Activated naive CD8-positive, alpha-beta T cell (primary cell): Measurements from ENCODE around the gene IL13RA1.
"Not testable (repeated sequence)": the region's sequence is repeated elsewhere in the genome, so short reads cannot be mapped to it uniquely, and the experiment has no call there.

ENCODE experiments used
- H3K27ac Mint-ChIP-seq: one replicate; pipeline ENCODE4 v1.8.0; 2021; ENCODE audit warnings: mixed read lengths
- H3K27me3 Mint-ChIP-seq: one replicate; pipeline ENCODE4 v1.8.0; 2021; ENCODE audit warnings: mixed read lengths
- H3K36me3 Mint-ChIP-seq: one replicate; pipeline ENCODE4 v1.8.0; 2021; ENCODE audit warnings: mixed read lengths
- H3K4me1 Mint-ChIP-seq: one replicate; pipeline ENCODE4 v1.8.0; 2021; ENCODE audit warnings: low read depth, mixed read lengths
- H3K4me3 Mint-ChIP-seq: one replicate; pipeline ENCODE4 v1.8.0; 2021; ENCODE audit warnings: mild to moderate bottlenecking, mixed read lengths
- H3K9me3 Mint-ChIP-seq: one replicate; pipeline ENCODE4 v1.8.0; 2021; ENCODE audit warnings: low read depth, mixed read lengths

The IL13RA1 gene

GRCh38 chrX:118726887-118727685, at the start of gene IL13RA1:
Gene IL13RA1, plus strand, starts transcription at chrX:118727606. Its CDS starts 33 bp downstream, at chrX:118727639.
- no peaks in the 10 kb centered on the region for H3K9me3 Mint-ChIP-seq
- no peaks in the 10 kb centered on the region for H3K4me1 Mint-ChIP-seq
- no peaks in the 10 kb centered on the region for H3K36me3 Mint-ChIP-seq
- H3K27me3 Mint-ChIP-seq, result peaks cover 14% of the 10 kb centered on the region
- H3K27ac Mint-ChIP-seq, result no peak within 1 kb of the TSS
- H3K4me3 Mint-ChIP-seq, result peak within 1 kb of the TSS; percentile 66

- Mint-ChIP-seq H3K36me3 (no peaks in the 10 kb centered on the region), H3K9me3 (no peaks in the 10 kb centered on the region), H3K27ac (no peak overlapping the region)
Measured at GRCh38 chrX:118679290-118679689, 48.1 kb upstream of the IL13RA1 start.

GRCh38 chrX:118682258-118683014, 45.0 kb upstream of the IL13RA1 start:
- H3K27ac Mint-ChIP-seq, result no peak overlapping the region
- no peaks in the 10 kb centered on the region for H3K27me3 Mint-ChIP-seq
- no peak overlapping the region for H3K4me3 Mint-ChIP-seq
- peaks cover 3% of the 10 kb centered on the region for H3K36me3 Mint-ChIP-seq
- H3K4me1 Mint-ChIP-seq, result no peaks in the 10 kb centered on the region
- H3K9me3 Mint-ChIP-seq, result no peaks in the 10 kb centered on the region

More at GRCh38 chrX:118679290-118679689, 48.1 kb upstream of the IL13RA1 start:
- Mint-ChIP-seq H3K4me1 (no peaks in the 10 kb centered on the region), H3K4me3 (no peak overlapping the region), H3K27me3 (no peaks in the 10 kb centered on the region)

GRCh38 chrX:118685393-118685792, 42.0 kb upstream of the IL13RA1 start:
- Mint-ChIP-seq H3K36me3 (peaks cover 6% of the 10 kb centered on the region), H3K9me3 (no peaks in the 10 kb centered on the region), H3K27me3 (no peaks in the 10 kb centered on the region), H3K4me3 (no peak overlapping the region), H3K27ac (no peak overlapping the region), H3K4me1 (no peaks in the 10 kb centered on the region)

- Mint-ChIP-seq H3K4me3 (no peak overlapping the region), H3K27me3 (no peaks in the 10 kb centered on the region), H3K9me3 (no peaks in the 10 kb centered on the region), H3K27ac (no peak overlapping the region), H3K4me1 (peaks cover 2% of the 10 kb centered on the region), H3K36me3 (peaks cover 6% of the 10 kb centered on the region)
Measured at GRCh38 chrX:118688935-118689334, 38.5 kb upstream of the IL13RA1 start.

GRCh38 chrX:118693843-118694242, 33.6 kb upstream of the IL13RA1 start:
- Mint-ChIP-seq H3K36me3 (no peaks in the 10 kb centered on the region), H3K4me1 (peaks cover 3% of the 10 kb centered on the region), H3K9me3 (no peaks in the 10 kb centered on the region), H3K27me3 (no peaks in the 10 kb centered on the region), H3K4me3 (no peak overlapping the region), H3K27ac (no peak overlapping the region)

- Mint-ChIP-seq H3K9me3 (no peaks in the 10 kb centered on the region), H3K4me1 (peaks cover 3% of the 10 kb centered on the region), H3K36me3 (no peaks in the 10 kb centered on the region), H3K27ac (no peak overlapping the region), H3K27me3 (no peaks in the 10 kb centered on the region), H3K4me3 (no peak overlapping the region)
Measured at GRCh38 chrX:118694638-118695037, 32.8 kb upstream of the IL13RA1 start.

- Mint-ChIP-seq H3K36me3 (no peaks in the 10 kb centered on the region), H3K27ac (peak overlapping the region; percentile 50), H3K9me3 (no peaks in the 10 kb centered on the region), H3K27me3 (no peaks in the 10 kb centered on the region), H3K4me1 (peaks cover 2% of the 10 kb centered on the region), H3K4me3 (no peak overlapping the region)
Measured at GRCh38 chrX:118698516-118699170, 28.8 kb upstream of the IL13RA1 start.

- no peaks in the 10 kb centered on the region for H3K27me3 Mint-ChIP-seq
- no peaks in the 10 kb centered on the region for H3K4me1 Mint-ChIP-seq
- no peaks in the 10 kb centered on the region for H3K9me3 Mint-ChIP-seq
- H3K27ac Mint-ChIP-seq, result no peak overlapping the region
- no peak overlapping the region for H3K4me3 Mint-ChIP-seq
- H3K36me3 Mint-ChIP-seq, result no peaks in the 10 kb centered on the region
Measured at GRCh38 chrX:118702741-118703140, 24.7 kb upstream of the IL13RA1 start.

GRCh38 chrX:118706681-118707080, 20.7 kb upstream of the IL13RA1 start:
- Mint-ChIP-seq H3K27me3 (no peaks in the 10 kb centered on the region), H3K4me3 (no peak overlapping the region), H3K36me3 (no peaks in the 10 kb centered on the region), H3K9me3 (no peaks in the 10 kb centered on the region), H3K27ac (no peak overlapping the region), H3K4me1 (no peaks in the 10 kb centered on the region)

- no peak overlapping the region for H3K27ac Mint-ChIP-seq
- H3K4me1 Mint-ChIP-seq, result no peaks in the 10 kb centered on the region
Measured at GRCh38 chrX:118714521-118714920, 12.9 kb upstream of the IL13RA1 start.

GRCh38 chrX:118715917-118716316, 11.5 kb upstream of the IL13RA1 start:
- H3K36me3 Mint-ChIP-seq, H3K27ac Mint-ChIP-seq, H3K27me3 Mint-ChIP-seq, H3K4me1 Mint-ChIP-seq, H3K9me3 Mint-ChIP-seq, H3K4me3 Mint-ChIP-seq: not testable (repeated sequence)

More at GRCh38 chrX:118714521-118714920, 12.9 kb upstream of the IL13RA1 start:
- no peaks in the 10 kb centered on the region for H3K36me3 Mint-ChIP-seq
- no peak overlapping the region for H3K4me3 Mint-ChIP-seq
- no peaks in the 10 kb centered on the region for H3K27me3 Mint-ChIP-seq
- H3K9me3 Mint-ChIP-seq, result no peaks in the 10 kb centered on the region

GRCh38 chrX:118716833-118717232, 10.6 kb upstream of the IL13RA1 start:
- not testable (repeated sequence) for H3K27ac Mint-ChIP-seq, H3K27me3 Mint-ChIP-seq, H3K4me3 Mint-ChIP-seq

GRCh38 chrX:118717678-118718391, 9.6 kb upstream of the IL13RA1 start:
- H3K4me3 Mint-ChIP-seq, result no peak overlapping the region
- no peak overlapping the region for H3K27ac Mint-ChIP-seq
- no peaks in the 10 kb centered on the region for H3K36me3 Mint-ChIP-seq
- H3K27me3 Mint-ChIP-seq, result peaks cover 4% of the 10 kb centered on the region
- H3K9me3 Mint-ChIP-seq, result no peaks in the 10 kb centered on the region
- no peaks in the 10 kb centered on the region for H3K4me1 Mint-ChIP-seq

More at GRCh38 chrX:118716833-118717232, 10.6 kb upstream of the IL13RA1 start:
- not testable (repeated sequence) for H3K9me3 Mint-ChIP-seq, H3K4me1 Mint-ChIP-seq, H3K36me3 Mint-ChIP-seq
